Cortex of kidney (tissue), 1 donor: ENCODE results near the gene C12orf54.
"Not testable (repeated sequence)": the region's sequence is repeated elsewhere in the genome, so short reads cannot be mapped to it uniquely, and the experiment has no call there.

Experiments used
- DNase-seq: peaks from one replicate; lab custom pipeline; 2025; lab: John Stamatoyannopoulos, UW

The C12orf54 gene

GRCh38 chr12:48510111-48510510 is 27.8 kb downstream of the C12orf54 start:
- no peak for DNase-seq

GRCh38 chr12:48512855-48513254 is 30.6 kb downstream of the C12orf54 start:
- no peak for DNase-seq

DNA sequence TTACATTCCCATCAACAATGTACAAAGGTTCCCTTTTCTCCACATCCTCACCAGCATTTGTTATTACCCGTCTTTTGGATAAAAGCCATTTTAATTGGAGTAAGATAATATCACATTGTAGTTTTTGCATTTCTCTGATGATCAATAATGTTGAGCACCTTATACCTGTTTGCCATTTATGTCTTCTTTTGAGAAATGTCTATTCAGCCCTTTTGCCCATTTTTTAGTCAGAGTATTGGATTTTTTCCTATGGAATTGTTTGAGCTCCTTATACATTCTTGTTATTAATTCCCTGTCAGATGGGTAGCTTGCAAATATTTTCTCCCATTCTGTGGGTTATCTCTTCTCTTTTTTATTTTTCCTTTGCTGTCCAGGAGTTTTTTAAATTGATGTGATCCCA is 32.4 kb downstream of the C12orf54 start:
- DNase-seq, result no peak

- not testable (repeated sequence) for DNase-seq
Observed at GRCh38 chr12:48520381-48520780, 38.1 kb downstream of the C12orf54 start.

DNA sequence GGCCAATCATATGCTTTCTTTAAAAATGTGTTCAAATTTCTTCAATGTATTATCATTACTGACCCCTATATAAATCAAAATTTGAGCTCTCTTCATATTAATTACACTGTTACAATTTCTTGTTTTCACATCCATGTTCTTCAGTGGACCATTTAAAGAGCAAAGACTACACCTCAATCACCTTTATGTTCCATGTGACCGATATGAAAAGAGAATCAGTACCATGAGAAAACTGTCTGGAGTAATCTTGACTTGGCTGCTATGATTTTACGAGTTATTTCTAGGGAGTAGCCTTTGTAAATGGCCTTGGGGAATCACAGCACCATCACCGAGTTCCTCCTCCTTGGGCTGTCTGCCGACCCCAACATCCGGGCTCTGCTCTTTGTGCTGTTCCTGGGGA is 43.0 kb downstream of the C12orf54 start, which contains the start of gene OR8S1:
OR8S1 (plus strand) TSS at position 301 of the 400 bp plus-strand sequence; CDS start at position 301, 0 bp downstream.
- DNase-seq, result no peak

- no peak for DNase-seq
Observed at GRCh38 chr12:48527891-48528670, 45.8 kb downstream of the C12orf54 start.

DNA sequence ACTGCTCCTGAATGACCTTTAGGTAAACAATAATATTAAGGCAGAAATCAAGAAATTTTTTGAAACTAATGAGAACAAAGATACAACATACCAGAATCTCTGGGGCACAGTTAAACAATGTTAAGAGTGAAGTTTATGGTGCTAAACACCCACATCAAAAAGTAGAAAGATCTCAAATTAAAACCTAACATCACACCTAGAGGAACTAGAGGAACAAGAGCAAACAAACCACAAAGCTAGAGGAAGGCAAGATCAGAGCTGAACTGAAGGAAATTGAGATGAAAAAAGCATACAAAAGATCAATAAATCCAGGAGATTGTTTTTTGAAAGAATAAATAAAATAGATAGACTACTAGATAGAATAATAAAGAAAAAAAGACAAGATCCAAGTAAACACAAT is 50.3 kb downstream of the C12orf54 start:
- DNase-seq, result no peak

- no peak for DNase-seq
Observed at GRCh38 chr12:48536602-48537001, 54.3 kb downstream of the C12orf54 start.

- DNase-seq, result no peak
Observed at GRCh38 chr12:48542300-48542928, 60.1 kb downstream of the C12orf54 start.

DNA sequence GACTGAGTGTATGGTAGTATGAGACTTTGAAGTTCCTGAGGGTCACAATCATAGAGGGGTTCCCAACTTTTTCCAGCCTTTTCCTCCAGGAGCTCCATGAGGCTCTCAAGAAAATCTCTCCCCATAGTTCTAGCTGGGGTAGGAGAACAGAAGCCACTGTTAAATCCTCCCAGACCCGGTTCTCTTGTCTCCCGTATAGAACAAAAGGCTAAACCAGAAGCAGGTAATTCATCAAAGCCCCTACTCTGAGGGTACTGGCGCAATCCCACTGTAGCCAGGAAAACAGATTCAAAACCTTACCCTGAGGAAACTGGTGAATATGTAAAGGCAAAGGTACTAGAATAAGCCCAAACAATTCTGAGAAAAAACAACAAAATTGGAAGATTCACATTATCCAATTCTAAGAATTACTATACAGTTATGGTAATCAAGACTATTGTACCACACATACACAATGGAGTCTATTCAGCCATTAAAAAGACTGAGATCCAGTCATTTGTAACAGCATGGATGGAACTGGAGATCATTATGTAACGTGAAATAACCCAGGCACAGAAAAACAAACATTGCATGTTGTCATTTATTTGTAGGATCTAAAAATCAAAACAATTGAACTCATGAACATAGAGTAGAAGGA is 63.7 kb downstream of the C12orf54 start:
- no peak for DNase-seq
